GM18873 (cell line): ENCODE measurements around the gene ZNF738.
"Not testable (repeated sequence)": the region's sequence is repeated elsewhere in the genome, so short reads cannot be mapped to it uniquely, and the experiment has no call there.

Source experiments
- ATAC-seq: cut with Tn5 transposase; IDR thresholded peaks from one replicate; pipeline ENCODE4 v1.9.1; 2021; ENCODE audit warnings: mild to moderate bottlenecking, moderate library complexity, moderate number of reproducible peaks; ENCODE audit not compliant: unreplicated experiment, low FRiP score

The ZNF738 gene

DNA sequence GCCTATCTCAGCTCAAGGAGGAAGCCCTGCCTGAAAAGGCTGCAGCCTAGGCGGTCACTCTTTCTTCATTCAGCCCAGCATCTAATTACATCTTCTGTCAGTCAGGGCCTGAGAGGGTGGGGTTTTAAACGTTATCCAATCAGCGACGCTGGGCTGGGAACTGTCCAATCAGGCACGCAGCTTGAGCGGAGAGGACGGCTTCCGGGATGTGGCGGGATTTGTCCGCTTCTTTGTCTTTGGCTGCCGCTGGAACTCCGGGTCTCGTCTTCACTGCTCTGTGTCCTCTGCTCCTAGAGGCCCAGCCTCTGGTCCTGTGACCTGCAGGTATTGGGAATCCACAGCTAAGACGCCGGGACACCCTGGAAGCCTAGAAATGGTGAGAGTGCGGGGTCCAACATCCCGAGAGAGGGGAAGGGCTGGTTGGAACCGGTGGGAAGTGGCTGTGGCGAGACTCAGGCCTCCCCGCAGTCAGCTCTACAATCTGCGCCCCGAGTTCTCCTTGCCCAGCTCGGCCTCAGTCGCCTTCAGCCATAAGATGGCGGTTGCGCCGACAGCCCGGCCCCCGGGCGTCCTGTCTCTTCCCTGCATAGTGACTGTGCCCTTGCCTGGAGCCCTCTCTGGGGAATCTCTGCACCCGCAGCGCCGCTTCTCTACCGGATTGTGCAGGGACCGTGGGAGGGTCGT, at the start of gene ZNF738:
Gene ZNF738, plus strand, starts transcription at position 233 of the 684 bp plus-strand sequence. Its CDS starts 141 bp downstream, at position 374.
- ATAC-seq, result peak; percentile 90

DNA sequence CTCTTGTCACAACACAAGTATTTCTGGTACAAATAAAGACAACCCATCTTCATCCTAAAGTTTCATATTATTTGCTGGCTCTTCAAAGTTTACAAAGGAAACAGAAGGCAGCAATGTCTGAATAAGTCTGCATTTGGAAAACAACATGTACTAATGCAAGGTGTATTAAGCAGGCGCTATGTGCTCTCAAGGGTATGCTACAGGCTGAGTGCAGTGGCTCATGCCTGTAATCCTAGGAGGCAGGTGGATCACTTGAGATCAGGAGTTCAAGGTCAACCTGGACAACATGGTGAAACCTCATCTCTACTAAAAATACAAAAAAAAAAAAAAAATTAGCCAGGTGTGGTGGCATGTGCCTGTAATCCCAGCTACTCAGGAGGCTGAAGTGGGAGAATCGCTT, 46.0 kb upstream of the ZNF738 start:
- not testable (repeated sequence) for ATAC-seq

DNA sequence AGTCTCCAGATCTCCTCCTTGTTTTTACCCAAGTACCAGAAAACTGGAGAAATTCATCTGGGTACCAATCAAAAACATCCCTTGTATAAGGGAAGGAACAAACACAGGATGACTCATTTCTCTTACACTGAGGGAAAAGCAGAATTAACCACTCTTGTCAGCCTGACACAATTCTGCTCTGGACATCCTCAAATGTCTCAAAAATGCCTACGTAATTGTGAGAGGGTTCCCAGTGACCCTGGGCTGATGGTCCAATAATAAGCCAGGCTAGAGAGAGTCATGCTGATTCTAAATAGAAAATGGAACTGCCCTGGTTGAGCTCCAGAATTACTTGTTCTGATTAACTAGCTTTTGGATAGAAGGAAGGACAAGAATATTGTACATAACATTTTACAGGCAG, 44.1 kb upstream of the ZNF738 start:
- no peak for ATAC-seq

DNA sequence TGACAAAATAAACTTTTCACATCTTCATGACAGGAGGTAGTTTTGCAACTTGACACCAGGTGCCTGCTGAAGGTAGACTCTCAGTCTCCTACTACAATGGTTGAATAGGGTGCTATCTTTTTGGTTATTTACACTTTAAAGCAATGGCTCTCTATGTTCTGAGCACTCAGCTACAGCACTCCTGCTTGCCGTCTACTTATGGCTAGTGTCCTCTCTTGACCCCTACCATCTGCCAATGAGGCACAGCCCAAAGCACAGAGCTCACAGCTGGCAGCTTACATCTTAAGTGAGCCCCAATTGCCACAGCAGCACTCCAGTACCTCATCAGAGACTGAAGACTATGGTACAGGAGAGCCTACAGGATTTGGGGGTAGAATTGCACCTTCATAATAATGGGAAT, 41.0 kb upstream of the ZNF738 start:
- ATAC-seq, result no peak

DNA sequence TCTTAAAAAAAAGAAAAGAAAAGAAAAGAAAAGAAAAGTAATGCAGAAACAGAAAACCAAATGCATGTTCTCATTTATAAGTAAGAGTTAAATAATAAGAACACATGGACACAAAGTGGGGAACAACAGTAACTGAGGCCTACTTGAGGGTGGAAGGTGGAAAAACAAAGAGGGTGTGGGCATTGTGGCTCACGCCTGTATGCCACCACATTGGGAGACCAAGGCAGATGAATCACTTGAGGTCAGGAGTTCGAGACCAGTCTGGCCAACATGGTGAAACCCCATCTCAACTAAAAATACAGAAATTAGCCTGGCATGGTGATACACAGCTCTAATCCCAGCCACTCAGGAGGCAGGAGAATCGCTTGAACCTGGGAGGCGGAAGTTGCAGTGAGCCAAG, 37.7 kb upstream of the ZNF738 start:
- no peak for ATAC-seq

DNA sequence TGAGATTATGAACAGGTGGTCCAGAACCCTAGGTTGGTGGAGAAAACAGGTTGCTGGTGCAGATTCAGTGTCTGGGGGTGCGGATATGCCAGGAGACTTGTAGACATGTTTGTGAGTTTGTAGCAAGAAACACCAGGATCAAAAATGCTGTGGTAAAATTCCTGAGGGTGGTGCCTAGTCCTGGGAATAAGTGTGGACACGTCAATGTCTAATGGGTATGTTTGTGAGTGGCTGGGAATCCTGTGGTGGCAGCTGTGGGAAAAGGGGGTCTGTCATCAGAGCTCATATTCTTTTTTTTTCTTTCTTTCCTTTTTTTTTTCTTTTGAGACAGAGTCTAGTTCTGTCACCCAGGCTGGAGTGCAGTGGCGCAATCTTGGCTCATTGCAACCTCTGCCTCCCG, 36.8 kb upstream of the ZNF738 start:
- ATAC-seq, result no peak

DNA sequence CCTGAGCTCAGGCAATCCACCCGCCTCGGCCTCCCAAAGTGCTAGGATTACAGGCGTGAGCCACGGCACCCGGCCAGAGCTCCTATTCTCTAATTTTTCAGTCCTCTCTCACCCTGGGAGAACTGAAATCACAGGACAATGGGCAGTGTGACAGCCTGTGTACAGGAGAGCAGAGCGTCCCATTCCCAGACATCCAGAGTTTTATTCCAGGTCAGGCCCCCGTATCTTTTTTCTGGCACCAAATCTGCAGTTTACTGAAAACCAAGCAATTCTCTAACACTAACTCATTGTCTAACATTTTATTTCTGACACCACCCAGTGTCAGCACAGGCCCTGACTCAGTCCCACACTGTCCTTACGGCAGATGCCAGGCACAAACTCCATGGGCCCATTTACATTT, 36.3 kb upstream of the ZNF738 start:
- ATAC-seq, result no peak

DNA sequence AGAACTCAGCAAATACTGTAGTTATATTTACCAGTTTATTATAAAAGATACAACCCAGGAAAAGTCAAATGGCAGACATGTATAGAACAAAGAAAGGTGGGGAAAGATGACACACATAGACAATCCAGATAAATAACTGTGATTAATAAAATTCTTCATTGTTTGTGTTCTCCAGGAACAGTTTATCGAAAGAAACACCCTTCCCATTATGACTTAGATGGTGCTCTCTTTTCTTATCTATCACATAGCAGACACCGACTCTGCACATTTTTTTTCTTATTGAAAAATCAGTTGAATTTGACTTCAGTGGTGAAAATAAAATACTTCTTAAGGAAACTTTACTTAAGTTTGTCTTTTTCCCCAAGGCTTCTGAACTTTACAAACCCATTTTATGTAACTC, 35.8 kb upstream of the ZNF738 start:
- no peak for ATAC-seq

DNA sequence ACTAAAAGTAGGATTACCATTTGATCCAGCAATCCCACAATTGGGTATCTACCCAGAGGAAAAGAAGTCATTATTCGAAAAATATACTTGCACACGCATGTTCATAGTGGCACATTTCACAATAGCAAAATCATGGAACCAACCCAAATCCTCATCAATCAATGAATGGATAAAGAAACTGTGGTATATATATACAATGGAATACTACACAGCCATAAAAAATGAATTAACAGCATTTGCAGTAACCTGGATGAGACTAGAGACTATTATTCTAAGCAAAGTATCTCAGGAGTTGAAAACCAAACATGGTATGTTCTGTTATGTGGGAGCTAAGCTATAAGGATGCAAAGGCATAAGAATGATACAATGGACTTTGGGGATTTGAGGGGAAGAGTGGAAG, 32.6 kb upstream of the ZNF738 start:
- ATAC-seq, result no peak

DNA sequence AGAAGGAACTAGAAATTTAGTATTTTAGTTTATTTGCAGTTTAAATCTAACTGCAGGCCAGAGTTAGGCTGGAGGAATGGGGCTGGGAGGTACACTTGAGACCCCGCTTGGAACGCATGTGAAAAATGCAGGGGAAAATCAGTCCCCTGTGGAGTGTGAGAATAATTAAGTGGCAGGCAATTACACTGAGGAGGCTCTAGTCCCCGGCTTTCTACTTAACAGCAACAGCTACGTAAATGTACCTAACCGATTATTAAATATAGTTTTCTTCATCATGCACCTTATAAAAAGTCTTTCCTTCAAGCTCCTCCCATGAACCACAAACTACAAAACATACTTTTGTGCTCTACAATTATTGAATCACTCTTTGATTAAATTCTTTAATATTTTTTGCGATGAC, 30.4 kb upstream of the ZNF738 start:
- ATAC-seq, result no peak

DNA sequence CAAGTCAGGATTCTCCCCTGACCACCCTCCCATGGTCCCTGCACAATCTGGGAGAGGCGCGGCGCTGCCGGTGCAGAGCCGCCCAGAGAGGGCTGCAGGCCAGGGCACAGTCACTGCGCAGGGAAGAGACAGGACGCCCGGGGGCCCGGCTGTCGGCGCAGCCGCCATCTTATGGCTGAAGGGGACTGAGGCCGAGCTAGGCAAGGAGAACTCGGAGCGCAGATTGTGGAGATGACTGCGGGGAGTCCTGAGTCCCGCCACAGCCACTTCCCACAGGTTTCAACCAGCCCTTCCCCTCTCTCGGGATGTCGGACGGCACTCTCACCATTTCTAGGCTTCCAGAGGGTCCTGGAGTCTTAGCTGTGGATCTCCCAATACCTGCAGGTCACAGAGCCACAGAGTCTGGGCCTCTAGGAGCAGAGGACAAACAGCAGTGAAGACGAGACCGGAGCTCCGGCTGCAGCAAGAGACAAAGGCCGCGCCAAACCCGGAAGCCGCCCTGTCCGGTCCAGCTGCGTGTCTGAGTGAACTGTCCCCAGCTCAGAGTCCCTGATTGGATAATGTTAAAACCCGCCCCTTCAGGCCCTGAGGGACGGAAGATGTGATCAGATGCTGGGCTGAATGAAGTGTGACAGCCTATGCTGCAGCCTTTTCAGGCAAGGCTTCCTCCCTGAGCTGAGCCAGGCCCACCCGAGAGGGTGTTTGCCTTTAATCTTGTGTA, 29.8 kb upstream of the ZNF738 start, which contains the start of gene ZNF708:
Gene ZNF708, minus strand, starts transcription at position 526 of the 721 bp plus-strand sequence. Its CDS starts 198 bp downstream, at position 328.
- ATAC-seq, result peak; percentile 99

DNA sequence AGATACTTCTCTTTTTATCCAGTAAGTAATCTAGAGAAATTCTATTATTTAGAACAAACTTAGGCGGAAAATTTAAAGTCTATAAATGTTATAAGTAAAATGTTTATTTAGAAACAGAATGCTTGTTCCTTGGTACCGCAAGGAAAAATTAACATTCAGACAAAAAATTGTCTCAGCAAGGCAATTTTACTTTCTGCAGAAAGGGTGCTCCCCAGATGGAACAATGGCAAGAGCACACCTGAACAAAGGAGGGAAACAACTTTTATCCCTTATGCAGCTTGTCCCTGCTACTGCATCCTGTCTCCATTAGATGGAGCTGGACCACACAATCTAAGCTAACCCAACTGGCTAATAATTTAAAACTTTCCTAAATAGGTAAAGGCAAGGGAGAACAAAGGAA, 23.1 kb upstream of the ZNF738 start:
- ATAC-seq, result no peak

DNA sequence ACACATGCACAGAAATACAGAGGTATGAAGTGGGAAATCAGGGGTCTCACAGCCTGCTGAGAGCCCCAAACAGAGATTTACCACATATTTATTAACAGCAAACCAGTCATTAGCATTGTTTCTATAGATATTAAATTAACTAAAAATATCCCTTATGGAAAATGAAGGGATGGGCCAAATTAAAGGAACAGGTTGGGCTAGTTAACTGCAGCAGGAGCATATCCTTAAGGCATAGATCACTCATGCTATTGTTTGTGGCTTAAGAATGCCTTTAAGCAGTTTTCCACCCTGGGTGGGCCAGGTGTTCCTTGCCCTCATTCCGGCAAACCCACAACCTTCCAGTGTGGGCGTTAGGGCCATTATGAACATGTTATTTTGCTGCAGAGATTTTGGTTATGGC, 14.0 kb upstream of the ZNF738 start:
- ATAC-seq, result not testable (repeated sequence)

DNA sequence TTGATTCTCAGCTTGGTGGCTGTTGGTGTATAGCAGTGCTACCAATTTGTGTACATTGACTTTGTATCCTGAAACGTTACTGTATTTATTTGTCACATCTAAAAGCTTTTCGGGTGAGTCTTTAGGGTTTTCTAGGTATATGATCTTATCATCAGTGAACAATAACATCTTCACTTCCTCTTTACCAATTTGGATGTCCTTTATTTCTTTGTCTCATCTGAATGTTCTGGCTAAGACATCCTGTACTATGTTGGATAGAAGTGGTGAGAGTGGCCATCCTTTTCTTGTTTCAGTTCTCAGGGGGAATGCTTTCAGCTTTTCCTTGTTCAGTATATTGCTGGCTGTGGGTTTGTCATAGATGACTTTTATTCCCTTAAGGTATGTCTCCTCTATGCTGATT, 6.0 kb upstream of the ZNF738 start:
- ATAC-seq, result no peak

DNA sequence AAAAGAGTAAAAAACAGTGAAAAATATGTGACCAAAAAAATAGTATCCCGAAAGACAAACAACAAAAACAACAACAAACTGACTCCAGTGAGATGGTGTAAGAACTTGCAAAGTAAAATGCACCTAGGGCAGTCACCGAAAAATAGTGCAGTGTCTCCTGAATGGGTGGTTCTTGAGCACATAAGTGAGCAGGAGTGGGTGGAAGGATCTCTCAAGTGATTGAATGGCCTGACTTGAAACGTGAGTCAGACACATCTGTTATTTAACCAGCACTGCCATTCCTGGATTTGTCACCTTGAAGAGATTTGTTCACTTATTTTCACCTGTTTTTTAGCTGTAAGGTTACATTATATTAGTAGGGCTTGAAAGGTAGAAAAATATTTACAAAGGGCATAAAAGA, 3.5 kb downstream of the ZNF738 start:
- ATAC-seq, result no peak

DNA sequence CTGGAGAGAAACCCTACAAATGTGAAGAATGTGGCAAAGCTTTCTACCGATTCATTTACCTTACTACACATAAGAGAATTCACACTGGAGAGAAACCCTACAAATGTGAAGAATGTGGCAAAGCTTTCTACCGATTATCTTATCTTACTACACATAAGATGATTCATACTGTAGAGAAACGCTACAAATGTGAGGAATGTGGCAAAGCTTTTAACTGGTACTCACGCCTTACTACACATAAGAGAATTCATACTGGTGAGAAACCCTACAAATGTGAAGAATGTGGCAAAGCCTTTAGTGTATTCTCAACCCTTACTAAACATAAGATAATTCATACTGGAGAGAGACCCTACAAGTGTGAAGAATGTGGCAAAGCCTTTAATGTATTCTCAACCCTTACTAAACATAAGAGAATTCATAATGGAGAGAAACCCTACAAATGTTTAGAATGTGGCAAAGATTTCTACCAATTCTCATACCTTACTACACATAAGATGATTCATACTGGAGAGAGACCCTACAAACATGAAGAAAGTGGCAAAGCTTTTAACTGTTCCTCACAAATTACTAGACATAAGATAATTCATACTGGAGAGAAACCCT, 25.3 kb downstream of the ZNF738 start:
- ATAC-seq, result no peak

DNA sequence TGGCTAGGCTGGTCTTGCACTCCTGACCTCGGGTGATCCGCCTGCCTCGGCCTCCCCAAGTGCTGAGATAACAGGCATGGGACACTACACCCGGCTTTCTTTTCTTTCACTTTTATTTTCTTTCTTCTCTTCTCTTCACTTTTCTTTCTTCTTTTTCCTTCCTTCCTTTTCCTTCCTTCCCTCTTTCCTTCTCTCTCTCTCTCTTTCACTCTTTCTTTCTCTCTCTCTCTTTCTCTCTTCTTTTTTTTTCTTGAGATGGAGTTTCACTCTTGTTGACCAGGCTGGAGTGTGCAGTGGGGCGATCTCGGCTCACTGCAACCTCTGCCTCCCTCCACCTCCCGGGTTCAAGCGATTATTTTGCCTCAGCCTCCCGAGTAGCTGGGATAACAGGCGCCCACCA, 37.3 kb downstream of the ZNF738 start:
- no peak for ATAC-seq

DNA sequence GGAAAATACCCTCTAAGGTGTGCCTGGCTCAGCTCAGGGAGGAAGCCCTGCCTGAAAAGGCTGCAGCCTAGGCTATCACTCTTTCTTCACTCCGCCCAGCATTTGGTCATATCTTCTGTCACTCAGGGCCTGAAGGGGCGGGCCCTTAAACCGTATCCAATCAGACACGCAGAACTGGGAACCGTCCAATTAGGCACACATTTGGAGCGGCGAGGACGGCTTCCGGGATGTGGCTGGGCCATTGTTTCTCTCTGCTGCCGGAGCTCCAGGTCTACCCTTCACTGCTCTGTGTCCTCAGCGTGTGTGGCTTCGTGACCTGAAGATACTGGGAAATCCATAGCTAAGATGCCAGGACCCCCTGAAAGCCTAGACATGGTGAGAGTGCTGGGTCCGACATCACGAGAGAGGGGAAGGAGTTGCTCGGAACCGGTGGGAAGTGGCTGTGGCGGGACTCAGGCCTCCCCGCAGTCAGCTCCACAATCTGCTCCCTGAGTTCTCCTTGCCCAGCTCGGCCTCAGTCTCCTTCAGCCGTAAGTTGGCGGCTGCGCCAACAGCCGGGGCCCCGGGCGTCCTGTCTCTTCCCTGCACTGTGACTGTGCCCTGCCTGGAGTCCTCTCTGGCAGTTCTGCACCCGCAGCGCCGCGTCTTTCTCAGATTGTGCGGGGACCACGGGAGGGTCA, 38.2 kb downstream of the ZNF738 start, which contains the start of gene ZNF493:
Gene ZNF493, plus strand, starts transcription at position 241 of the 680 bp plus-strand sequence. Its CDS starts 105 bp downstream, at position 346.
- peak; percentile 99 for ATAC-seq

DNA sequence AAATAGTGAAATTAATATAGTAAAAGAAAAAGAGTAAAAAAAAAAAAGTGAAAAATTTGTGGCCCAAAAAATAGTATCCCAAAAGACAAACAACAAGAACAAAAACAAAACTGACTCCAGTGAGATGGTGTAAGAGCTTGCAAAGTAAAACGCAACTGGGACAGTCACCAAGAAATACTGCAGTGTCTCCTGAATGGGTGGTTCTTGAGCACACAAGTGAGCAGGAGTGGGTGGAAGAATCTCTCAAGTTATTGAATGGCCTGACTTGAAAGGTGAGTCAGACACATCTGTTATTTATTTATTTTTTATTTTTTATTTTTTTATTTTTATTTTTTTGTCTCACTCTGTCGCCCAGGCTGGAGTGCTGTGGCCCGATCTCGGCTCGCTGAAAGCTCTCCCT, 40.1 kb downstream of the ZNF738 start:
- ATAC-seq, result no peak

DNA sequence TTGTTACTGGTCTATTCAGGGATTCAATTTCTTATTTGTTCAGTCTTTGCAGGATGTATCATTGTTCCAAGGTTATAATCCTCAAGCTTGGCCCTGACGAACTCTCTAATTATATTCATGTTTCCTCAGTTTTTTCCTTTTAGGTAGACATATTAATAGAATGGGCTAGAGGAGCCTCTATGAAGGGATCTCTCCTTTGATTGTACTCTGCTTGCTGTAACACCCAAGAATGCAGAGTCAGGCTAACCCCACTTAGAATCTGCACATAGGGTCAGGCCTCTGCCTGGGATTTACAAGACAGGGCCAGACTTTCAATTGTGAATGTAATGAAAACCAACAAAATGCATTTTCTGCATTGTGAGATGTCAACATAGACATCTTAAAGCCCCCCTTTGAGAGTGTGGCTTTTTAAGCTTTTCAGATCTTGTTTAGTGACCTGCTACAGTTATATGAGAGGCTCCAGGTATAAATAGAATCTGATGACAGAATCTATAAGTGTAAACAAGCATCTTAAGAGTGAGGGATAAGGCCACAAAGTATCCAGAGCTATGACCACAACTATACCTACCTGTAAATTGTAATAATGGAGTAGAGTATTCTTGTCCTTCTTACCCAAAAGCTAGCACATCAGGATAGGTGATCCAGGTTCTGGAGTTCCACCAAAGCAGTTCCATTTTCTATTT, 43.6 kb downstream of the ZNF738 start:
- ATAC-seq, result no peak
